ENCODE measurements around the gene BRD4.

DNA sequence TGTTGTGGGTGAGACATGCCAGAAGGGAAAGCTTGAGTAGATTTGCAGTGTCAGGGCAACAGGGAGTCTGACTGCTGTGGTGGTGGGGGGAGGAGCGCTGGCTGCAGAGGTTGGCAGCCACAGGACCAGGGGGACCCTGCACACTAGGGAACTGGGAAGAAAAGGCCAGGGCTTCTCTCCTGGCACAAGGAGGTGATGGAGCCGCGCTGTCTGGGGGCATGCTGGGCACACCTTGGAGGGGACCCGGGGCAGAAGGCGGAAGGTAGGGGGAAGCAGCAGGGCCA, 86.2 kb downstream of the BRD4 start:
- TF ChIP-seq ZBTB7A (IDR thresholded peaks at IDR 0.05; ENCODE audit: low read depth) = no peak
- TF ChIP-seq YY1 (IDR thresholded peaks at IDR 0.05; ENCODE audit: low read depth) = no peak
- TF ChIP-seq, protein P1, sequence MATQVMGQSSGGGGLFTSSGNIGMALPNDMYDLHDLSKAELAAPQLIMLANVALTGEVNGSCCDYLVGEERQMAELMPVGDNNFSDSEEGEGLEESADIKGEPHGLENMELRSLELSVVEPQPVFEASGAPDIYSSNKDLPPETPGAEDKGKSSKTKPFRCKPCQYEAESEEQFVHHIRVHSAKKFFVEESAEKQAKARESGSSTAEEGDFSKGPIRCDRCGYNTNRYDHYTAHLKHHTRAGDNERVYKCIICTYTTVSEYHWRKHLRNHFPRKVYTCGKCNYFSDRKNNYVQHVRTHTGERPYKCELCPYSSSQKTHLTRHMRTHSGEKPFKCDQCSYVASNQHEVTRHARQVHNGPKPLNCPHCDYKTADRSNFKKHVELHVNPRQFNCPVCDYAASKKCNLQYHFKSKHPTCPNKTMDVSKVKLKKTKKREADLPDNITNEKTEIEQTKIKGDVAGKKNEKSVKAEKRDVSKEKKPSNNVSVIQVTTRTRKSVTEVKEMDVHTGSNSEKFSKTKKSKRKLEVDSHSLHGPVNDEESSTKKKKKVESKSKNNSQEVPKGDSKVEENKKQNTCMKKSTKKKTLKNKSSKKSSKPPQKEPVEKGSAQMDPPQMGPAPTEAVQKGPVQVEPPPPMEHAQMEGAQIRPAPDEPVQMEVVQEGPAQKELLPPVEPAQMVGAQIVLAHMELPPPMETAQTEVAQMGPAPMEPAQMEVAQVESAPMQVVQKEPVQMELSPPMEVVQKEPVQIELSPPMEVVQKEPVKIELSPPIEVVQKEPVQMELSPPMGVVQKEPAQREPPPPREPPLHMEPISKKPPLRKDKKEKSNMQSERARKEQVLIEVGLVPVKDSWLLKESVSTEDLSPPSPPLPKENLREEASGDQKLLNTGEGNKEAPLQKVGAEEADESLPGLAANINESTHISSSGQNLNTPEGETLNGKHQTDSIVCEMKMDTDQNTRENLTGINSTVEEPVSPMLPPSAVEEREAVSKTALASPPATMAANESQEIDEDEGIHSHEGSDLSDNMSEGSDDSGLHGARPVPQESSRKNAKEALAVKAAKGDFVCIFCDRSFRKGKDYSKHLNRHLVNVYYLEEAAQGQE (IDR thresholded peaks at IDR 0.05; ENCODE audit: low read depth) = no peak
- TF ChIP-seq TEAD4 (IDR thresholded peaks at IDR 0.05) = no peak
- TF ChIP-seq TAF1 (IDR thresholded peaks at IDR 0.05; ENCODE audit: low read depth) = no peak
- no peak for TF ChIP-seq CREB1 (IDR thresholded peaks at IDR 0.05; ENCODE audit: low read depth)
- TF ChIP-seq RAD21 (IDR thresholded peaks at IDR 0.05; ENCODE audit: low read depth) = no peak
- TF ChIP-seq, protein P2, sequence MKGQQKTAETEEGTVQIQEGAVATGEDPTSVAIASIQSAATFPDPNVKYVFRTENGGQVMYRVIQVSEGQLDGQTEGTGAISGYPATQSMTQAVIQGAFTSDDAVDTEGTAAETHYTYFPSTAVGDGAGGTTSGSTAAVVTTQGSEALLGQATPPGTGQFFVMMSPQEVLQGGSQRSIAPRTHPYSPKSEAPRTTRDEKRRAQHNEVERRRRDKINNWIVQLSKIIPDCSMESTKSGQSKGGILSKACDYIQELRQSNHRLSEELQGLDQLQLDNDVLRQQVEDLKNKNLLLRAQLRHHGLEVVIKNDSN (IDR thresholded peaks at IDR 0.05) = no peak
- no peak for TF ChIP-seq EP300 (IDR thresholded peaks at IDR 0.05; ENCODE audit: borderline replicate concordance)
